WERI-Rb-1 (cell line): Measurements from ENCODE around the gene CTNNA3.

Experiments used
- DNase-seq: peaks from one replicate; pipeline ENCODE4 v3.0.0-alpha.2; 2020
- H3K27ac ChIP-seq: fragments of 250-450 bp; sonication (Bioruptor Pico); 2 replicates; pipeline ENCODE4 v1.5.1; 2020; ENCODE audit warnings: mild to moderate bottlenecking, moderate library complexity
- H3K27me3 ChIP-seq: fragments of 250-450 bp; sonication (Bioruptor Pico); 2 replicates; pipeline ENCODE4 v1.5.1; 2021; ENCODE audit warnings: mild to moderate bottlenecking, low read depth, moderate library complexity; ENCODE audit not compliant: insufficient read depth, severe bottlenecking
- H3K36me3 ChIP-seq: fragments of 250-450 bp; sonication (Bioruptor Pico); 2 replicates; pipeline ENCODE4 v1.5.1; 2020; ENCODE audit warnings: mild to moderate bottlenecking, moderate library complexity
- H3K4me3 ChIP-seq: 2 replicates; pipeline ENCODE4 v1.5.1; 2011; ENCODE audit warnings: low read depth, mild to moderate bottlenecking, control low read depth, low read length
- H3K9me3 ChIP-seq: fragments of 250-450 bp; sonication (Bioruptor Pico); 2 replicates; pipeline ENCODE4 v1.5.1; 2021; ENCODE audit warnings: mild to moderate bottlenecking, moderate library complexity; ENCODE audit not compliant: severe bottlenecking
- TF ChIP-seq, protein P1 (sequence below): IDR thresholded peaks from 2 replicates; pipeline ENCODE4 v1.5.1; 2011; ENCODE audit warnings: low read depth, mild to moderate bottlenecking, control low read depth, inconsistent platforms, low read length

Gene CTNNA3

GRCh38 chr10:66842867-66843266 is 853.1 kb downstream of the CTNNA3 start:
- Histone ChIP-seq H3K27me3 (no peaks in the 10 kb centered on the region), H3K9me3 (no peaks in the 10 kb centered on the region), H3K27ac (no peak overlapping the region), H3K4me3 (no peak overlapping the region), H3K36me3 (no peaks in the 10 kb centered on the region)
- no peak for DNase-seq
- TF ChIP-seq, protein P1, sequence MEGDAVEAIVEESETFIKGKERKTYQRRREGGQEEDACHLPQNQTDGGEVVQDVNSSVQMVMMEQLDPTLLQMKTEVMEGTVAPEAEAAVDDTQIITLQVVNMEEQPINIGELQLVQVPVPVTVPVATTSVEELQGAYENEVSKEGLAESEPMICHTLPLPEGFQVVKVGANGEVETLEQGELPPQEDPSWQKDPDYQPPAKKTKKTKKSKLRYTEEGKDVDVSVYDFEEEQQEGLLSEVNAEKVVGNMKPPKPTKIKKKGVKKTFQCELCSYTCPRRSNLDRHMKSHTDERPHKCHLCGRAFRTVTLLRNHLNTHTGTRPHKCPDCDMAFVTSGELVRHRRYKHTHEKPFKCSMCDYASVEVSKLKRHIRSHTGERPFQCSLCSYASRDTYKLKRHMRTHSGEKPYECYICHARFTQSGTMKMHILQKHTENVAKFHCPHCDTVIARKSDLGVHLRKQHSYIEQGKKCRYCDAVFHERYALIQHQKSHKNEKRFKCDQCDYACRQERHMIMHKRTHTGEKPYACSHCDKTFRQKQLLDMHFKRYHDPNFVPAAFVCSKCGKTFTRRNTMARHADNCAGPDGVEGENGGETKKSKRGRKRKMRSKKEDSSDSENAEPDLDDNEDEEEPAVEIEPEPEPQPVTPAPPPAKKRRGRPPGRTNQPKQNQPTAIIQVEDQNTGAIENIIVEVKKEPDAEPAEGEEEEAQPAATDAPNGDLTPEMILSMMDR = no peak

DNA sequence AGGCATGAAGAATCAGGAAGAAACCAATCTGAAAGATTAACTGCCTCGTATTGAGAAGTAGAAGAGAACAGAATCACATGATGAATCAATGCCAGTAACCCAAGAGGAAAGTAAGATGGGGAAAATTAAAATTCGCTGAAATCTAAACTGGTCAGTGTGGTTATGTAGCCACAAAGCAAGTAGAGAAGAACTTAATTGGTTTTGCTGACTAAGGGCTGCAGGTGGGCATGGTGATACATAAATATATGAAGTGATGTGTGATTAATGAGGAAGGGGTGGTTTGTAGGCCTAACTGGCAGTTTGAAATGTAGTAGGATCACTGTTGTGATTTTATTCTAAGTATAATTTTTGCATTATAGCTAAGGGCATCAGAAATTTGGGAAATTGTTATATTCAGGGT is 853.6 kb downstream of the CTNNA3 start:
- no peak for DNase-seq
- Histone ChIP-seq H3K36me3 (no peaks in the 10 kb centered on the region), H3K9me3 (no peaks in the 10 kb centered on the region), H3K27ac (no peak overlapping the region), H3K4me3 (no peak overlapping the region), H3K27me3 (no peaks in the 10 kb centered on the region)
- TF ChIP-seq, protein P1 = no peak

DNA sequence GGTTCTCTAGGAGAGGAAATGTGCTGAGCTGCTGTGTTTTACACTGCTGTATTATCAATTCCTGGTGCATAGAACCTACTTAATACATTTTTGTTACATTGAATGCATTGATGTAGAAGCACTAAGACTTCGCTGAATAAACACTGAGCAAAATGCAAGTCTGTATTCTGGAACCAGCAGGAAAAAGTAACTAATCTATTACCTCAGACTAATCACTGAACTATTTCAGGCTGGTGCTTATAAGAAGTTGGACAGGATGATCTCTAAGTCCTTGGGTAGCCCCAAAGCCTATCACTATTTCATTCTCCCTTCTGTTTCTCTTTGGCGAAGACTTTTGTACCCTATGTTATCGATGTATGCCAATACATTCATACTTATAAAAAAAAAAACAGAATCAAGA is 857.3 kb downstream of the CTNNA3 start:
- TF ChIP-seq, protein P1 = no peak

DNA sequence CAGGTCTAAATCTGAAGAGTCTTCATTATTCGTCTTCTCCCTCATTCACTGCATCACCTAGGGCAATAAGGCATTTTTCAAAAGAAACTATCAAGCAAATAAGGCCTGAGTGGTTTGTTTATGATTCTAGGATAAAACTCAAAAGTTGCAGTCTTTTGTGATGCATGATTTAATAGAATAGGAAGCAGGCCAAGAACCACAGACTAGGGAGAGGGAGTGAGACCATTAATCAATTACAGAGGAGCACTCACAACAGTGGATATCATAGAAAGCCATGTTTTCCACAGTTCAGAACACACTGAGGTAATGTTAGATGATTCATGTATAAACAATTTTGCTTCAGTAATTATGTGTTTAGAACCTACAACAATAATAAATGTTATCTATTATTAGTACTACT is 858.0 kb downstream of the CTNNA3 start:
- DNase-seq = no peak
- no peak overlapping the region for H3K27ac ChIP-seq
- TF ChIP-seq, protein P1 = no peak
- no peaks in the 10 kb centered on the region for H3K9me3 ChIP-seq
- no peaks in the 10 kb centered on the region for H3K27me3 ChIP-seq
- no peaks in the 10 kb centered on the region for H3K36me3 ChIP-seq
- H3K4me3 ChIP-seq = no peak overlapping the region

More for the DNA sequence above, 857.3 kb downstream of the CTNNA3 start:
- Histone ChIP-seq H3K4me3 (no peak overlapping the region), H3K27me3 (no peaks in the 10 kb centered on the region), H3K36me3 (no peaks in the 10 kb centered on the region), H3K9me3 (no peaks in the 10 kb centered on the region), H3K27ac (no peak overlapping the region)
- no peak for DNase-seq

GRCh38 chr10:66837335-66837734 is 858.7 kb downstream of the CTNNA3 start:
- Histone ChIP-seq H3K9me3 (no peaks in the 10 kb centered on the region), H3K27ac (no peak overlapping the region), H3K4me3 (no peak overlapping the region), H3K27me3 (no peaks in the 10 kb centered on the region), H3K36me3 (no peaks in the 10 kb centered on the region)
- DNase-seq = no peak
- TF ChIP-seq, protein P1 = no peak

DNA sequence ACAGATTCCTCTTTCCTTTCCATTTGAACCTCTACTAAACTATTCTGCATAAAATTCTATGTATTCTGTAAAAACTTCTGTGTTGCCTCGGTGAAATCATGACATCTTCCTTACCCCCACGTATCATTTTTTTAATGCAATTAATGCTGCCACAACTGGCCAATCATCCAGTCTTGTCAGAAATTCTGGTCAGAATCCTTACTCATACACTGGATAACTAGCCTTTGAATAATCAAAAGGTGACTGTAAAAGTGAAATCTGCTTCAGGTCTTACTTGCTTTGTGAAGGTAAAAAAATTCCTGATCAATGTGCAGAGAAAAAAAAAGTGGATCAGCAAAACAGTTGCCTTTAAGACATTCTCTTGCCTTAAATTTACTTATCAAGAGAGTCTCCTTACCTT is 859.2 kb downstream of the CTNNA3 start:
- no peaks in the 10 kb centered on the region for H3K36me3 ChIP-seq
- no peak overlapping the region for H3K4me3 ChIP-seq
- H3K27ac ChIP-seq = no peak overlapping the region
- TF ChIP-seq, protein P1 = no peak
- H3K9me3 ChIP-seq = no peaks in the 10 kb centered on the region
- no peaks in the 10 kb centered on the region for H3K27me3 ChIP-seq
- no peak for DNase-seq
